Activated CD8-positive, alpha-beta T cell treated with anti-CD3 and anti-CD28 coated beads for 36 hours (primary cell): ENCODE data around the gene HNRNPU. TPM values are rescaled to one million over a fixed set of nuclear protein-coding genes. Genes with fewer than 3 reads are reported as not detected.

Experiments
- ATAC-seq: fragments of 200-7000 bp; cut with Tn5 transposase; one replicate; pipeline ENCODE4 v1.10.0; 2021; ENCODE audit warnings: mild to moderate bottlenecking, moderate library complexity
- CTCF ChIA-PET: fragments of 350-600 bp; sonication (Branson Sonifier 250); formaldehyde crosslinking; loops from one replicate; lab custom pipeline; 2021; ENCODE audit warnings: antibody characterized with exemption; lab: Charles Lee
- POLR2A ChIA-PET: fragments of 350-600 bp; sonication (Branson Sonifier 250); formaldehyde crosslinking; loops from one replicate; lab custom pipeline; 2021; ENCODE audit warnings: antibody characterized with exemption; lab: Charles Lee
- DNase-seq: peaks from one replicate; pipeline ENCODE4 v3.0.0-alpha.2; 2020
- H3K27ac Mint-ChIP-seq: one replicate; pipeline ENCODE4 v1.8.0; 2021; ENCODE audit warnings: mild to moderate bottlenecking, mixed read lengths
- H3K27me3 Mint-ChIP-seq: one replicate; pipeline ENCODE4 v1.8.0; 2021; ENCODE audit warnings: mixed read lengths
- H3K36me3 Mint-ChIP-seq: one replicate; pipeline ENCODE4 v1.8.0; 2021; ENCODE audit warnings: low read depth, mixed read lengths
- H3K4me1 Mint-ChIP-seq: one replicate; pipeline ENCODE4 v1.8.0; 2021; ENCODE audit warnings: low read depth, mixed read lengths
- H3K4me3 Mint-ChIP-seq: one replicate; pipeline ENCODE4 v1.8.0; 2021; ENCODE audit warnings: mild to moderate bottlenecking, moderate library complexity, mixed read lengths
- H3K9me3 Mint-ChIP-seq: one replicate; pipeline ENCODE4 v1.8.0; 2021; ENCODE audit warnings: mixed read lengths
- CTCF ChIP-seq: fragments of 200-600 bp; IDR thresholded peaks from one replicate; pipeline ENCODE4 v1.8.0; 2022; ENCODE audit warnings: antibody characterized with exemption, mild to moderate bottlenecking
- intact Hi-C: fragments of 100-400 bp; cut with micrococcal nuclease; formaldehyde crosslinking; loops from one replicate; pipeline ENCODE4 v1.10.0; 2022
- total RNA-seq, 2 experiments: library from RNA; stranded (reverse); gene quantifications; one replicate each; pipeline ENCODE4 v1.2.3, GENCODE V29; 2021

The HNRNPU gene
- total RNA-seq, 2 experiments from 2014 or later = 469 to 474 TPM

- ChIA-PET CTCF (interaction anchor here (0.8 to 5.8 kb wide), 9 partner anchors 10 to 181 kb away, joined by 3 to 34 read pairs (median 5); partner anchors contain the start of gene COX20), POLR2A (interaction anchor here (0.6 to 20.0 kb wide), 10 partner anchors 9 to 412 kb away, joined by 3 to 554 read pairs (median 4); partner anchors contain the start of gene COX20)
- DNase-seq = no peak
- no peak for ATAC-seq
- Mint-ChIP-seq H3K4me3 (peak overlapping the region; percentile 95), H3K9me3 (no peaks in the 10 kb centered on the region), H3K4me1 (peaks cover 56% of the 10 kb centered on the region), H3K36me3 (peaks cover 66% of the 10 kb centered on the region), H3K27me3 (no peaks in the 10 kb centered on the region), H3K27ac (peak overlapping the region; percentile 72)
- intact Hi-C loops = loop anchor here (1.0 to 5.0 kb wide), 2 partner anchors 25 to 181 kb away; no protein-coding TSS in a partner anchor
- no peak for TF ChIP-seq CTCF
These were observed 2.7 kb downstream of the HNRNPU start for GRCh38 chr1:244861683-244862082.

- ChIA-PET POLR2A (interaction anchor here (2.1 to 20.0 kb wide), 4 partner anchors 8 to 182 kb away, joined by 5 to 554 read pairs (median 73); partner anchors contain the start of gene COX20), CTCF (interaction anchor here (0.8 to 5.8 kb wide), 9 partner anchors 10 to 182 kb away, joined by 3 to 34 read pairs (median 5); partner anchors contain the start of gene COX20)
- no peak for ATAC-seq
- intact Hi-C loops = loop anchor here (5.0 kb wide), 1 partner anchor 181 kb away; no protein-coding TSS in a partner anchor
- DNase-seq = no peak
- Mint-ChIP-seq H3K27me3 (no peaks in the 10 kb centered on the region), H3K36me3 (peaks cover 72% of the 10 kb centered on the region), H3K4me1 (peaks cover 56% of the 10 kb centered on the region), H3K27ac (peak overlapping the region; percentile 72), H3K4me3 (peak overlapping the region; percentile 95), H3K9me3 (no peaks in the 10 kb centered on the region)
- TF ChIP-seq CTCF = no peak
These were observed 3.3 kb downstream of the HNRNPU start for GRCh38 chr1:244860914-244861610.

DNA sequence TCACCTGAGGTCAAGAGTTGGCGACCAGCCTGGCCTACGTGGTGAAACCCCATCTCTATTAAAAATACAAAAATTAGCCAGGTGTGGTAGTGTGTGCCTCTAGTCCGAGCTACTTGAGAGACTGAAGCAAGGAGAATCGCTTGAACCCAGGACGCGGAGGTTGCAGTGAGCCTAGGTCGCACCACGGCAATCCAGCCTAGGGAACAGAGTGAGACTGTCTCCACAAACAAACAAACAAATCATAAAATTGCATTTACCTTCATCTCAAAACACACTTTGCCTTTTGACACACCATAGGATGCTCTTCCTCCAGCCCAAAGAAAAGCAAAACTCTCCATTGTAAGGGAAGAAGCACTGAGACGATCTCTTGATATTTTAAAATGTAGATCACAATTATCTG is 4.3 kb downstream of the HNRNPU start:
- ATAC-seq = no peak
- peak overlapping the region; percentile 72 for H3K27ac Mint-ChIP-seq
- H3K36me3 Mint-ChIP-seq = peaks cover 81% of the 10 kb centered on the region
- ChIA-PET CTCF (interaction anchor here (0.9 to 5.8 kb wide), 5 partner anchors 13 to 183 kb away, joined by 3 to 34 read pairs (median 5); no protein-coding TSS in a partner anchor), POLR2A (interaction anchor here (0.6 to 20.0 kb wide), 5 partner anchors 7 to 182 kb away, joined by 3 to 554 read pairs (median 60); partner anchors contain the start of gene COX20)
- peak overlapping the region; percentile 95 for H3K4me3 Mint-ChIP-seq
- intact Hi-C loops = loop anchor here (5.0 kb wide), 1 partner anchor 182 kb away; no protein-coding TSS in a partner anchor
- H3K27me3 Mint-ChIP-seq = no peaks in the 10 kb centered on the region
- H3K9me3 Mint-ChIP-seq = no peaks in the 10 kb centered on the region
- TF ChIP-seq CTCF = no peak
- peaks cover 57% of the 10 kb centered on the region for H3K4me1 Mint-ChIP-seq
- DNase-seq = no peak

DNA sequence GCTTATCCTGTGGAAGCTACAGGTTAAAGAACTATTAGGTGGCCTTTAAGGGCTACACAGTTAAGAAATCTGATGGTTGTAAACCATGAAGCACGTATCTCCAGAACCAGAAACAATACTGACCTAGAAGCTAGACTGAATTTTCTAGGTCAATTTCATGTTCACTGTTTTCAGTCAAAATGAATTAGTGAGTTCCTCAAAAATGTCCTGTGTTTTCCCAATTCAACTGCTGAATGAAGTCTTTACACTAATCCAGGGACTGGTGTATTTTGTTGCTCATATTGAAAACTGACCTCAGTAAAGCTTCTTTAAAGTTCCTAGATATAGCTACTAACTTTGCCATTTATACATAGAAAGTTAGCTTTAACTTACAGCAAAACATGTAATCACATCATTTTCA is 6.0 kb downstream of the HNRNPU start:
- ATAC-seq (no peak), DNase-seq (no peak)
- Mint-ChIP-seq H3K9me3 (no peaks in the 10 kb centered on the region), H3K4me3 (peak overlapping the region; percentile 22), H3K27ac (peak overlapping the region; percentile 88), H3K4me1 (peaks cover 71% of the 10 kb centered on the region), H3K27me3 (no peaks in the 10 kb centered on the region), H3K36me3 (peaks cover 90% of the 10 kb centered on the region)
- CTCF ChIA-PET = interaction anchor here (0.7 to 1.7 kb wide), 4 partner anchors 11 to 184 kb away, joined by 4 to 5 read pairs (median 4); no protein-coding TSS in a partner anchor
- POLR2A ChIA-PET = interaction anchor here (1.7 to 20.0 kb wide), 3 partner anchors 6 to 113 kb away, joined by 7 to 554 read pairs (median 86); partner anchors contain the start of gene COX20
- intact Hi-C loops = no loop called here
- TF ChIP-seq CTCF = no peak
